Endometrium (tissue), 2 donors: ENCODE results near the gene SNTG2.

Experiments used
- FAIRE-seq: peaks from 2 replicates; lab custom pipeline; 2012; peaks lifted over from hg19 to GRCh38; lab: Jason Lieb, UNC
- donor health status: control.
- donor health status: control.

The SNTG2 gene

DNA sequence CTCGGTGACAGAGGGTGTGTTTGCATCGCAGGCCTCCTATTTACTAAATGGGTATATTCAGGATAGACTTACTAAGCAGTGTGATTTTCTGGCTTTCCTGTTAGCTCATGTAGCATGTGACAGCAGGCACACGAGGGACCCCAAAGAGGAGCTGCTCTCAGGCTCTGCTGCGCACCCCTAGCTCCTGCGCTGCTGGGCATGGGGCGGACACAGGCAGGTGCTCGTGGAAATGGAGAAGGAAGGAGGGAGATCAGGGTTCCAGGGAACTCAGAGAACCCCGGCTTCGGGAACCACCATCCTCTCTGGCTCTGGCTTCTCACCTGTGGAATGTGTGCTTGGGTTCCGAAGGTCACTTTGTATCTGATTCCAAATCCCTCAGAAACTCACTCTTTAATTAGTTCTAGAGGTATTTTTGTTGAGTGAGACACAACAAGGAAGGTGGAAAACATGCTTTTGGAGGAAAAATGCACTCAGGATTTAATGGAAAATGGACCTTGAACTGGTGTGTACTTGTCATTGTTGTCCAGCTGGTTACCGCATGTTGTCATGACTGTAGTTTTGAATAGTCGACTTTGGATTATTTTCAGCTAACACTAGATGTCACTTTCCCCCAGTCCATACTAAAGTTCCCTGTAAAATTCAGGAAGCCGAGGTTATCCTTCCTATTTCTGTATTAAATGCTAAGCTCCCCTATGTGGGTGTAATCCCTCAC is 3.5 kb downstream of the SNTG2 start:
- no peak for FAIRE-seq

DNA sequence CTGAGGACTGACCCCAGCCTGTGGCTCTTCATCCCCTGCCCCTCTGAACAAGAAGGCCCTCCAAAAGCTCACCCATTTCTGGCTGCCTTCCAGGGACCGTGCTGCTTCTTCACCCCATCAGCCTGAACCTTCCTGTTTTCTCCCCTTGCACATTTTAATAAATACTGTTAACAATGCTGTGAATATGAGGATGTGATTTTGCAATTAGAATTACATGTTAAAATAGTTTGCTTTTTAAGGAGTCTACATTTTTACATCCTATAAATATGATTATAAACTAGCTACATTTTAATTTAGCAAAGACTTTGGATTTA is 4.0 kb downstream of the SNTG2 start:
- FAIRE-seq: no peak

GRCh38 chr2:955829-956731 is 5.4 kb downstream of the SNTG2 start:
- FAIRE-seq: no peak

DNA sequence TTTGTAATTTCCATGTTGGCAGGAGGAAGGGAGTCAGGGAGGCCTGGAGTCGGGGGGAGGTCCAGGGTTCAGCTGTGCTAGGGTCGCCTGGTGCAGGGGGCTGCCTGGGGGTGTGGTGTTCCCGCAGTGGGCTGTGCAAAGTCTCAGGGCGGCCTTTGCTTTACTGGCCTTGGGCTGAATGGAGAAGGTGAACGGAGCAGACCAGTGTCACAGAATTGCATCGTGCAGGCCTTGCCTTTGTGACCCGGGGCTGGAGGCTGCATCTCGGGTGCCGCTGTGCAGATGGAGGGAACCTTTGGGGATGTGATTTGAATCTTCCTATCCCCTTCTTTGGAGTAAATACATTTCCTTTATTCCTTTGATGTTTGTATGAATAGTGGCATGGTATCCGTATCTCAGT is 8.8 kb downstream of the SNTG2 start:
- no peak for FAIRE-seq

DNA sequence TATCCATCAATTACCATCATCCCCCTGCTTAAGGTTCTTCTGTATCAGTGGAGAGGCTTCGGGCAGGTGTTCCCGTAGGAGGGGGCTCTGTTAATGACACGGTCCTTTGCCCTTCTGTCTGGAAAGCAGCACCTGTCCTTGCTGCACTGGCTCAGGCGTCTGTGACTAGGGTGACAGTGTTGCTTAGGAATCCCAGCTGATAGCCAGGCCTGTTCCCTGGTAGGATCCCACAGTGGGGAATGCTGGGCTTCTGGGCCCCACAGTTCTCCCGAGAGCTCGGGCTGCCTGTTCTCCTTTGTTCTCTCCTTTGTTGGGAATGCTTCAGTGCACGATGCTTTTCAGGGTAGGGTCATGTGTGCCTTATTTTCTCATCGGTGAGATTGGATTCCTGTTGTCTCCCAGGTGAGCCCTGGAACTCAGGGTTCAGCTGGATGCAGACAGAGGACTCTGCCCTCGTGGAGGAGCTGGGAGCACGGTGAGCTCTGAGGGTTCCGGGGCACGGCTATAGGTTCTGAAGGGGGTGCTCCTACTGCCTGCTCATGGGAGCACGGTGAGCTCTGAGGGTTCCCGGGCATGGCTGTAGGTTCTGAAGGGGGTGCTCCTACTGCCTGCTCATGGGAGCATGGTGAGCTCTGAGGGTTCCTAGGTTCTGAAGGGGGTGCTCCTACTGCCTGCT is 9.6 kb downstream of the SNTG2 start:
- no peak for FAIRE-seq

DNA sequence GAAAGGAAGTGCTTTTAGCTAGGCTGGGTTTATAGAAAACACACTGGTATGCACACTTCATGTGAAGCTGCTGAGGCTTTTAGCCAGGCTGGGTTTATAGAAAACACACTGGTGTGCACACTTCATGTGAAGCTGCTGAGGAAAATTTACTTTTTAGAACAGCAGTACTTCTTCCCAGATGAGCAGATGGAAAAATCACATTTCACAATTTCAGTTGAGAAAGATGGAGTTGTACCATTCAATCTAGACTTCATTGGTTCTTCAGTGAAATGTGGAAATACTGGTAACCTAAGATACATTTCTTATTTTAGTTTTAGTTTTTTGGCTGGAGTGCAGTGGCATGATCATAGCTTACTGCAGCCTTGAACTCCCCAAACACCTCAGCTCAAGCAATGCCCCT is 11.1 kb downstream of the SNTG2 start:
- no peak for FAIRE-seq

DNA sequence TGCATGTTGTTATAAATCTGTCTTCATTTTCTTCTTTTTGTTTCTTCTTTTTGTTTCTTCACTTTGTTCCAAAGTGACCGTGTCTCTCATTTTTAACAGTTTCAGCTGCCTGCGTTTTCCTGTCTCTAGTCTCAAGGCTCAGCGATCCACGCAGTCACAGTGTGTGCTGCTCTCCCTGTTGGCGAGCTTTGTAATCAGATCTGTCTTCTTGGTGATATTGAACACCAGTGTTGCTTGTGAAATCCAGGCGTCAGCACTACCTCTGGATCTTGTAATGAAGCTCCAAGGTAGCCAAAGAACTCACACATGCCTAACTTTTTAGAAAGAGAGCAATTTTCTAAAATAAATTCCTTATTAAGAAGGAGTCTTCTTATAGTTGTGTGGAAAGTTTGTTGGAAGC is 13.2 kb downstream of the SNTG2 start:
- FAIRE-seq: no peak

DNA sequence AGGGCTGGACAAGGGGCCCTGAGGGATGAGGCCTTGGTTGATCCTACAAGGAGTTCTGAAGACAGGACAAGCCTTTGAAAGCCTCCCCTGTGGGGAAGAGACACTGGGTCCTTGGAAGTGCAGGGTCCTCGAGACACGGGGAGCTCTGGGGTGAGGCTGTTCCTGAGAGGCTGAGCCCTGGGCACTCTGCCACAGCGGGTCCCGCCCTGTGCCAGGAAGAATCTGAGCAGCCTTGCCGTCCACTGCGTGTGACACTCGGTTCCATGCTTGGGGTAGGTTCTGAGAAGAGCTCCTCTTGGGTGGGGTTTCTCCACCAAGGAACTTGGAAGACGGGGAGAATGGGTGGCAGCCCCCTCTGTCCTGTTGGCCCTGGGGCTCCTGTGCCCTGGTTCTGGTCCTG is 13.9 kb downstream of the SNTG2 start:
- FAIRE-seq: no peak

DNA sequence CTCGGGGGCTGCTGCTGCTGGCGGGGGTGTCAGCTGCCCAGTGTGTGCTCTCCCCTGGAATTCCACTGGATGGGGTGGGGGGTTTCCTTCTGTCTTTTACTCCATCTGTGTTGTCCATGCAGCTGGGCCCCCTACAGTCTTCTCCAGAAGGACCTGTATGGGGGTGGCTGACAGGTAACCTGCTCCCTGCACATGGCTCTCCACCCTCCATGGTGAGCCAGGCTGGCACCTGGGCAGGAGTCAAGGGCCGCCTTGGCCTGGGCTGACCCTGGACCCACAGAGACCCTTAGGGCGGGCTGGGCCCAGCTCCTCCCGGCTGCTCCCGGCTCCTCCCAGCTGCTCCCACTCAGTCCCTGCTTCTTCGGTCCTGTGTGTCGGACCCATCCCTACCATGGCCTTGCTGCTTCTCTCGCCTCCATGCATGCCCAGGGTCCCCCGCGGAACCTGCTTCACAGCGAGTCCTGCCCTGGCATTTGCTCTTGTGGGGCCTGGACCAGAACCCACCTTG is 15.0 kb downstream of the SNTG2 start:
- no peak for FAIRE-seq

GRCh38 chr2:973129-973528 is 22.5 kb downstream of the SNTG2 start:
- no peak for FAIRE-seq

DNA sequence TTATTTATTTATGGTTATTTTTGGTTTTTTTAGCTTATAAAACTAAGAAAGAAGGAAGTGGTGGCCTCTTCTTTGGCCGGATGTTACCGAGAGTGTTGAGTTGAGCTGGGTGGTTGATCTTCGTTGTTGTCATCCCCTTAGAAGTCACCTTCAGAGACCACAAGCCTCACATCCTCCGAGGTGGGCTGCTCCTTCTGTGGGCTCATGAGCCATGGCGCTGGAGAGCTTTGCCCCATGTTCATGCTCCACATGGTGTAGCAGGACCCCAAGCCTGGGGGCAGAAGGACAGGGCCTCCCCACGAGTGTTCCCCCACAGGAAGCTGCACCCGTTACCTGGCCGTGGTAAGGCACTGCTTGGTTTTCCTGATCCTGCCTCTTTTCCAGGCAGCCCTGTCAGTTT is 23.4 kb downstream of the SNTG2 start:
- no peak for FAIRE-seq

- FAIRE-seq: no peak
Measured at GRCh38 chr2:974502-974901, 23.9 kb downstream of the SNTG2 start.

- no peak for FAIRE-seq
Measured at GRCh38 chr2:975095-975494, 24.4 kb downstream of the SNTG2 start.

GRCh38 chr2:979069-979928 is 28.6 kb downstream of the SNTG2 start:
- FAIRE-seq: no peak

DNA sequence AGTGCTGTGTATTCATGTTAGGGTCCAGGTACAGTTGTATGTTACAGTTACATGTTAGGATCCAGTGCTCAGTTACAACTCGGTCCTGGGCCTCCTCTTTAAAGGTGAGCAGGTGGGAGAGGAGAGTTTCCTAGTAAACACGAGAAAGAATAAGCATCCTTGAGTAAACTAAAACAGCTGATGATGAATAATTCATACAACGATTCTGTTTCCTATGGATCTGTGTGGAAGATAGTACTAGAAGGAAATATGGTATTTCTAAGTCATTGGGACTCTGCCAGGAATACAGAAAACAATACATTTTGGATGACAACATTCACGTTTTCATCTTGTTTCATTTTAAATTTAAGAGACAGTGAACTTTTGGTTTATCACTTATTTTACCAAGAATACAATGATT is 29.5 kb downstream of the SNTG2 start:
- FAIRE-seq: no peak

GRCh38 chr2:981258-981657 is 30.6 kb downstream of the SNTG2 start:
- no peak for FAIRE-seq

DNA sequence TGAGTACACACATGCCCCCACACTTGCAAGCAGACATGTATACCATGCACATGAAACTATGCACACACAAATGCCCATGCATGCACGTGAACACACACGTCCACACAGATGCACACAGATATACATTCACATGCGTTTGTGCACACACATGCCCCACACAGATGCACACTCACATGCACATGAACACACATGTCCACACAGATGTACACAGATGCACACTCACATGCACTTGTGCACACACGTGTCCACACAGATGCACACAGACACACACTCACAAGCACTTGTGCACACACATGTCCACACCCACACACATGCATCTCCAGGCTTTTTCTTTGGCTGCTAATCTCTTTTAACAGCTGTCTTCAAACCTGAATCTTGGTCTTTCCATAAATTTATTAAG is 31.1 kb downstream of the SNTG2 start:
- no peak for FAIRE-seq

GRCh38 chr2:985317-985898 is 34.8 kb downstream of the SNTG2 start:
- no peak for FAIRE-seq

DNA sequence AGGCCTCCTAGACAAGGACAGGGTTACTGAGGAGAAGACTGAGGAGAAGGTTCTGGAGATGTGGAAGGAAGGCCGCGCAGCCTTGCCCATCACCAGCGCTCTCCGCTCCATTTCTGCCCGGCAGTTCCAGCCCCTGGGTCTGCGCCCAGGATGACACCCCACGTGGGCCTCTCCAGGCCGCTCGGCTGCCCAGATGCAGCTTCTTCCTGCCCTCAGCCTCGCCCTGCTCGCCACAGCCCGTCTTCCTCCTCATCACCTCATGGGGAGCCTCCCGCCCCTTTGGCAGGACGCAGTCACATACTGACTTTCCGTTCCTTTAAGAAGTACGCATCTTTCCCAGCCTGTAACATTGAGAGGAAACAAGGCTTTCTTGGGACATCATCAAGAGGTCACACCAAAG is 37.1 kb downstream of the SNTG2 start:
- no peak for FAIRE-seq

DNA sequence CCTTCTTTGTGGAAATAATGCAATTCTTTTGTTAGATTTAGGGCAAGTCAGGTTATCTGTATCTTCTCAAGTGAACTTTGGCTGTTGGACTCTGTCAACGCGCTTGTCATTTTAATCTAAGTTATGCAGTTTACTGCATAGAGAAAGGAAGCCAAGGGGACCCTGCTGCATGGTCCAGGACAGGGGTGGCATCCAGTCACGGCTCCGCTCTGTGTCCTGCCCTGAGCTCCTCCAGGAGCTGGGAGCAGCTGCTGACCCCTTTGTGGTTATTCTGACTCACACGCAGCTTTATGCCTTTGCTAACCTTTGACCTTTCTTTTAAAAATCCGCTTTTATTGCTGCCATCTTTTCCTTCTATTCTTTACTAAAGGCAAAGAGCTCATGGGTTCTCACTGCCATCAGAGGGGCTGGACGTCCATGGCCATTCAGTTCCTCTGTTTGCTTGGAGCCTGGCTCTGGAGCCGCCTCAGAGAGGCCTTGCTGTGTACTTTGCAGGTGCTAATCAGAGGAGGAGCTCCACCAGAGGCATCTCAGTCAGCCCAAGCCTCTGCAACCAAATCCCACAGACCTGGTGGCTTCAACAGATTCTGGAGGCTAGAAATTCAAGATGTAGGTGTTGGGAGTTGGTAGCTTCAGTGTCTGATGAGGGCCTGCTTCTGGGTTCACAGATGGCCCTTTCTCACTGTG is 39.3 kb downstream of the SNTG2 start:
- FAIRE-seq: no peak

DNA sequence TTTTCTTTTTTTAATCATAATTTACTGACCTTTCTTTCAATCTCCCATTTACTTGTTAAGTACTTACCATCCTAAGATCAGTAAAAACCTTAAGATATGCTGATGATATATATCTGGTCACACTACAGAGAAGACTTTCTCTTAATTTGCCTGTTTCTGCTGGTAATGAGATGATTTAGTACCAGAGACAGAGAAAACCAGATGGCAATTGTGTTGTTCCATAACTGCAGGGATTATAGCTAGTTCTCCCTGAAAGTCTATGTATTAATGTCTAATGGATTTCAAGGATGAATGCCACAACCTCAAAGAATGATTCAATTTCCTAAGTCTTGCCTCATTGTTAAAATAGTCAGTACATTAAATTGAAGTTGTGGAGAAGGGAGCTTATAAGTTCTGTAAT is 40.3 kb downstream of the SNTG2 start:
- no peak for FAIRE-seq
